MCF 10A (cell line): Measurements from ENCODE around the gene FHOD1. TPM values are rescaled to one million over a fixed set of nuclear protein-coding genes. Genes with fewer than 3 reads are reported as not detected.

Experiments used
- BruUV-seq: library from RNA; stranded (reverse); fragments of 400-500 nt; replicated peaks from 2 replicates; lab custom pipeline; 2021; lab: Mats Ljungman, UMichigan
- CTCF ChIA-PET: fragments of 300-600 bp; sonication (Branson Sonifier 250); formaldehyde crosslinking; extraction: SDS; loops from one replicate; lab custom pipeline; 2021; ENCODE audit warnings: antibody characterized with exemption, inconsistent platforms; lab: Yijun Ruan, JAX
- POLR2A ChIA-PET: fragments of 300-600, 350-650 bp; sonication (Branson Sonifier 250); formaldehyde crosslinking; extraction: SDS; loops from one replicate; lab custom pipeline; 2020; ENCODE audit warnings: antibody characterized with exemption, inconsistent platforms; lab: Yijun Ruan, JAX
- DNase-seq: peaks from one replicate; pipeline ENCODE4 v3.0.0-alpha.2; 2018; ENCODE audit not compliant: unreplicated experiment
- H3K27ac Mint-ChIP-seq: one replicate; pipeline ENCODE4 v1.8.0; 2022; ENCODE audit warnings: mild to moderate bottlenecking, low read depth, mixed read lengths; ENCODE audit not compliant: unreplicated experiment
- H3K27me3 Mint-ChIP-seq: one replicate; pipeline ENCODE4 v1.8.0; 2022; ENCODE audit warnings: mixed read lengths; ENCODE audit not compliant: insufficient read depth, unreplicated experiment
- H3K36me3 Mint-ChIP-seq: one replicate; pipeline ENCODE4 v1.8.0; 2022; ENCODE audit warnings: mild to moderate bottlenecking, moderate library complexity, mixed read lengths; ENCODE audit not compliant: insufficient read depth, unreplicated experiment
- H3K4me1 Mint-ChIP-seq: one replicate; pipeline ENCODE4 v1.8.0; 2022; ENCODE audit warnings: mixed read lengths; ENCODE audit not compliant: insufficient read depth, unreplicated experiment
- H3K4me3 Mint-ChIP-seq: one replicate; pipeline ENCODE4 v1.8.0; 2022; ENCODE audit warnings: mild to moderate bottlenecking, moderate library complexity, mixed read lengths; ENCODE audit not compliant: unreplicated experiment
- H3K9me3 Mint-ChIP-seq: one replicate; pipeline ENCODE4 v1.8.0; 2022; ENCODE audit warnings: mixed read lengths; ENCODE audit not compliant: unreplicated experiment
- CTCF ChIP-seq: fragments of 200-600 bp; IDR thresholded peaks from one replicate; pipeline ENCODE4 v1.8.0; 2022; ENCODE audit warnings: antibody characterized with exemption, mild to moderate bottlenecking; ENCODE audit not compliant: unreplicated experiment
- intact Hi-C: fragments of 100-400 bp; cut with micrococcal nuclease; formaldehyde crosslinking; loops from 2 replicates; pipeline ENCODE4 v1.14.1; 2022
- total RNA-seq: library from RNA; stranded (reverse); gene quantifications from 2 replicates; pipeline ENCODE4 v1.2.3, GENCODE V29; 2022

Gene FHOD1
- total RNA-seq, 1 experiment from 2014 or later: 14.7 TPM

- CTCF ChIA-PET: interaction anchor here (0.5 to 3.0 kb wide), 27 partner anchors 8 to 1538 kb away, joined by 3 to 37 read pairs (median 4); partner anchors contain the start of genes ATP6V0D1, FHOD1 and NRN1L
- Mint-ChIP-seq H3K36me3 (peaks cover 14% of the 10 kb centered on the region), H3K9me3 (no peaks in the 10 kb centered on the region), H3K27me3 (no peaks in the 10 kb centered on the region), H3K27ac (no peak overlapping the region), H3K4me1 (peaks cover 15% of the 10 kb centered on the region), H3K4me3 (no peak overlapping the region)
- peak; percentile 49 for TF ChIP-seq CTCF
- BruUV-seq: no TSS peak
- POLR2A ChIA-PET: interaction anchor here (0.9 to 2.2 kb wide), 3 partner anchors 24 to 78 kb away, joined by 3 to 7 read pairs (median 4); no protein-coding TSS in a partner anchor
- intact Hi-C loops: loop anchor here (1.0 kb wide), 1 partner anchor 25 kb away; no protein-coding TSS in a partner anchor
- peak; percentile 63 for DNase-seq
Measured at GRCh38 chr16:67284699-67285646, 37.7 kb upstream of the FHOD1 start.

GRCh38 chr16:67283826-67284555 is 36.7 kb upstream of the FHOD1 start:
- intact Hi-C loops: no loop called here
- Mint-ChIP-seq H3K4me1 (peaks cover 15% of the 10 kb centered on the region), H3K27ac (no peak overlapping the region), H3K9me3 (no peaks in the 10 kb centered on the region), H3K36me3 (peaks cover 14% of the 10 kb centered on the region), H3K4me3 (no peak overlapping the region), H3K27me3 (no peaks in the 10 kb centered on the region)
- no TSS peak for BruUV-seq
- no peak for TF ChIP-seq CTCF
- no peak for DNase-seq
- POLR2A ChIA-PET: interaction anchor here (0.9 to 2.2 kb wide), 3 partner anchors 23 to 77 kb away, joined by 3 to 7 read pairs (median 4); no protein-coding TSS in a partner anchor
- CTCF ChIA-PET: interaction anchor here (0.5 to 3.0 kb wide), 24 partner anchors 9 to 1539 kb away, joined by 3 to 37 read pairs (median 4); partner anchors contain the start of genes ATP6V0D1, FHOD1 and NRN1L

- no TSS peak for BruUV-seq
- Mint-ChIP-seq H3K4me3 (no peak overlapping the region), H3K27me3 (no peaks in the 10 kb centered on the region), H3K36me3 (peaks cover 14% of the 10 kb centered on the region), H3K4me1 (peaks cover 15% of the 10 kb centered on the region), H3K27ac (no peak overlapping the region), H3K9me3 (no peaks in the 10 kb centered on the region)
- no peak for TF ChIP-seq CTCF
- intact Hi-C loops: no loop called here
- DNase-seq: peak; percentile 45
- ChIA-PET POLR2A (interaction anchor here (0.8 to 1.3 kb wide), 2 partner anchors 14 to 19 kb away, joined by 3 to 5 read pairs; no protein-coding TSS in a partner anchor), CTCF (interaction anchor here (0.7 to 3.0 kb wide), 5 partner anchors 10 to 23 kb away, joined by 3 to 35 read pairs (median 4); no protein-coding TSS in a partner anchor)
Measured at GRCh38 chr16:67283039-67283825, 36.0 kb upstream of the FHOD1 start.
